Smooth muscle cell (in vitro differentiated cells): ENCODE data around the gene CACFD1. TPM values are rescaled to one million over a fixed set of nuclear protein-coding genes. Genes with fewer than 3 reads are reported as not detected.

Experiments
- DNase-seq: peaks from one replicate; lab custom pipeline; 2025; ENCODE audit not compliant: unreplicated experiment; lab: John Stamatoyannopoulos, UW
- H2AFZ ChIP-seq: fragments of 200-600 bp; sonication (generic); 2 replicates; pipeline ENCODE4 v1.6.0; 2016; ENCODE audit warnings: antibody characterized with exemption, low read depth, mild to moderate bottlenecking
- H3F3A ChIP-seq: fragments of 200-600 bp; sonication (generic); 2 replicates; pipeline ENCODE4 v1.6.0; 2017; ENCODE audit warnings: antibody characterized with exemption, low read depth
- H3K27ac ChIP-seq: fragments of 200-600 bp; sonication (generic); 2 replicates; pipeline ENCODE4 v1.5.1; 2016; ENCODE audit warnings: low read depth, mild to moderate bottlenecking
- H3K27me3 ChIP-seq: fragments of 200-600 bp; sonication (generic); 2 replicates; pipeline ENCODE4 v1.6.1; 2016; ENCODE audit warnings: low read depth, mild to moderate bottlenecking
- H3K36me3 ChIP-seq: fragments of 200-600 bp; sonication (generic); 2 replicates; pipeline ENCODE4 v1.5.1; 2016; ENCODE audit warnings: low read depth
- H3K4me1 ChIP-seq: fragments of 200-600 bp; sonication (generic); 2 replicates; pipeline ENCODE4 v1.5.1; 2016; ENCODE audit warnings: low read depth
- H3K4me2 ChIP-seq: fragments of 200-600 bp; sonication (generic); 2 replicates; pipeline ENCODE4 v1.6.0; 2016; ENCODE audit warnings: mild to moderate bottlenecking
- H3K4me3 ChIP-seq: fragments of 200-600 bp; sonication (generic); 2 replicates; pipeline ENCODE4 v1.5.1; 2016; ENCODE audit warnings: mild to moderate bottlenecking
- H3K79me2 ChIP-seq: fragments of 200-600 bp; sonication (generic); 2 replicates; pipeline ENCODE4 v1.6.0; 2016; ENCODE audit warnings: low read depth, mild to moderate bottlenecking
- H3K9ac ChIP-seq: fragments of 200-600 bp; sonication (generic); 2 replicates; pipeline ENCODE4 v1.6.0; 2016; ENCODE audit warnings: low read depth
- H3K9me3 ChIP-seq: fragments of 200-600 bp; sonication (generic); replicated peaks from 2 replicates; pipeline ENCODE4 v1.5.1; 2016; ENCODE audit warnings: low read depth
- H4K20me1 ChIP-seq: fragments of 200-600 bp; sonication (generic); 2 replicates; pipeline ENCODE4 v1.6.0; 2016; ENCODE audit warnings: low read depth
- WGBS: methylation state at CpG from one replicate; pipeline ENCODE4 v1.1.7; 2016; ENCODE audit warnings: low lambda C conversion rate; 5-methylcytosine and 5-hydroxymethylcytosine counted together
- polyA plus RNA-seq: library from polyadenylated mRNA; unstranded; fragments of >200 nt; fragmentation: Nextera tagmentation; extraction: Ambion mirVana; gene quantifications from 2 replicates; pipeline ENCODE4 v1.2.1, GENCODE V29; 2016
- total RNA-seq: library from RNA; depleted of rRNA; stranded (reverse); fragments of >200 nt; gene quantifications from 2 replicates; pipeline ENCODE4 v1.2.3, GENCODE V29; 2014
- TF ChIP-seq, protein P1 (sequence below): fragments of 200-600 bp; sonication (generic); IDR thresholded peaks from 2 replicates; pipeline ENCODE4 v1.5.1; 2017; ENCODE audit warnings: borderline replicate concordance, mild to moderate bottlenecking, antibody characterized with exemption; ENCODE audit not compliant: insufficient read depth, poor library complexity, severe bottlenecking

Gene CACFD1
- total and polyA plus RNA-seq, 2 experiments from 2014 or later = 5.8 to 27.1 TPM

- Histone ChIP-seq H3K4me2 (no peak overlapping the region), H4K20me1 (no peaks in the 10 kb centered on the region), H3K79me2 (no peaks in the 10 kb centered on the region), H3K9me3 (no peaks in the 10 kb centered on the region), H3K4me1 (no peaks in the 10 kb centered on the region), H3K27ac (no peak overlapping the region), H3K4me3 (no peak overlapping the region), H3K27me3 (no peaks in the 10 kb centered on the region), H3F3A (no peaks in the 10 kb centered on the region), H2AFZ (no peak overlapping the region), H3K36me3 (no peaks in the 10 kb centered on the region), H3K9ac (no peak overlapping the region)
- TF ChIP-seq, protein P1, sequence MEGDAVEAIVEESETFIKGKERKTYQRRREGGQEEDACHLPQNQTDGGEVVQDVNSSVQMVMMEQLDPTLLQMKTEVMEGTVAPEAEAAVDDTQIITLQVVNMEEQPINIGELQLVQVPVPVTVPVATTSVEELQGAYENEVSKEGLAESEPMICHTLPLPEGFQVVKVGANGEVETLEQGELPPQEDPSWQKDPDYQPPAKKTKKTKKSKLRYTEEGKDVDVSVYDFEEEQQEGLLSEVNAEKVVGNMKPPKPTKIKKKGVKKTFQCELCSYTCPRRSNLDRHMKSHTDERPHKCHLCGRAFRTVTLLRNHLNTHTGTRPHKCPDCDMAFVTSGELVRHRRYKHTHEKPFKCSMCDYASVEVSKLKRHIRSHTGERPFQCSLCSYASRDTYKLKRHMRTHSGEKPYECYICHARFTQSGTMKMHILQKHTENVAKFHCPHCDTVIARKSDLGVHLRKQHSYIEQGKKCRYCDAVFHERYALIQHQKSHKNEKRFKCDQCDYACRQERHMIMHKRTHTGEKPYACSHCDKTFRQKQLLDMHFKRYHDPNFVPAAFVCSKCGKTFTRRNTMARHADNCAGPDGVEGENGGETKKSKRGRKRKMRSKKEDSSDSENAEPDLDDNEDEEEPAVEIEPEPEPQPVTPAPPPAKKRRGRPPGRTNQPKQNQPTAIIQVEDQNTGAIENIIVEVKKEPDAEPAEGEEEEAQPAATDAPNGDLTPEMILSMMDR = no peak
- DNase-seq = no peak
- WGBS = 84% methylated on average over 18 of the region's 18 CpGs
Measured at GRCh38 chr9:133488686-133489252, 29.0 kb downstream of the CACFD1 start.

- Histone ChIP-seq H2AFZ (no peak overlapping the region), H3F3A (no peaks in the 10 kb centered on the region), H3K4me1 (no peaks in the 10 kb centered on the region), H4K20me1 (no peaks in the 10 kb centered on the region), H3K27me3 (no peaks in the 10 kb centered on the region), H3K36me3 (no peaks in the 10 kb centered on the region), H3K9ac (no peak overlapping the region), H3K27ac (no peak overlapping the region), H3K79me2 (no peaks in the 10 kb centered on the region), H3K4me2 (no peak overlapping the region), H3K4me3 (no peak overlapping the region), H3K9me3 (no peaks in the 10 kb centered on the region)
- TF ChIP-seq, protein P1 = no peak
- no peak for DNase-seq
- WGBS = 74% methylated on average over 19 of the region's 19 CpGs
Measured at GRCh38 chr9:133489253-133490190, 29.7 kb downstream of the CACFD1 start.

GRCh38 chr9:133490201-133490681, 30.5 kb downstream of the CACFD1 start:
- Histone ChIP-seq H4K20me1 (no peaks in the 10 kb centered on the region), H3K79me2 (no peaks in the 10 kb centered on the region), H3K9me3 (no peaks in the 10 kb centered on the region), H3K4me2 (no peak overlapping the region), H3K4me1 (no peaks in the 10 kb centered on the region), H3K9ac (no peak overlapping the region), H3K27me3 (no peaks in the 10 kb centered on the region), H3F3A (no peaks in the 10 kb centered on the region), H3K36me3 (no peaks in the 10 kb centered on the region), H2AFZ (no peak overlapping the region), H3K4me3 (no peak overlapping the region), H3K27ac (no peak overlapping the region)
- WGBS = 85% methylated on average over 13 of the region's 13 CpGs
- TF ChIP-seq, protein P1 = no peak
- DNase-seq = no peak
